Umbilical cord (tissue), 2 donors: Measurements from ENCODE around the gene ELMO1. TPM values are rescaled to one million over a fixed set of nuclear protein-coding genes. Genes with fewer than 3 reads are reported as not detected.

ENCODE experiments used
- DNase-seq: peaks from one replicate; pipeline ENCODE4 v3.0.0-alpha.2; 2015; ENCODE audit warnings: low spot score
- total RNA-seq: library from RNA; depleted of rRNA; stranded (reverse); fragments of >200 nt; gene quantifications from one replicate; pipeline ENCODE4 v1.2.3, GENCODE V29; 2014; ENCODE audit warnings: low replicate concordance; ENCODE audit not compliant: insufficient read depth

ELMO1 gene
- total RNA-seq, 1 donor from 2014 or later, result 69.6 TPM

GRCh38 chr7:37430640-37431039 is 18.0 kb downstream of the ELMO1 start:
- DNase-seq, result no peak

- DNase-seq, result no peak
These were observed 18.5 kb downstream of the ELMO1 start for GRCh38 chr7:37430171-37430570.

- DNase-seq, result no peak
These were observed 19.3 kb downstream of the ELMO1 start for GRCh38 chr7:37429435-37429791.

DNA sequence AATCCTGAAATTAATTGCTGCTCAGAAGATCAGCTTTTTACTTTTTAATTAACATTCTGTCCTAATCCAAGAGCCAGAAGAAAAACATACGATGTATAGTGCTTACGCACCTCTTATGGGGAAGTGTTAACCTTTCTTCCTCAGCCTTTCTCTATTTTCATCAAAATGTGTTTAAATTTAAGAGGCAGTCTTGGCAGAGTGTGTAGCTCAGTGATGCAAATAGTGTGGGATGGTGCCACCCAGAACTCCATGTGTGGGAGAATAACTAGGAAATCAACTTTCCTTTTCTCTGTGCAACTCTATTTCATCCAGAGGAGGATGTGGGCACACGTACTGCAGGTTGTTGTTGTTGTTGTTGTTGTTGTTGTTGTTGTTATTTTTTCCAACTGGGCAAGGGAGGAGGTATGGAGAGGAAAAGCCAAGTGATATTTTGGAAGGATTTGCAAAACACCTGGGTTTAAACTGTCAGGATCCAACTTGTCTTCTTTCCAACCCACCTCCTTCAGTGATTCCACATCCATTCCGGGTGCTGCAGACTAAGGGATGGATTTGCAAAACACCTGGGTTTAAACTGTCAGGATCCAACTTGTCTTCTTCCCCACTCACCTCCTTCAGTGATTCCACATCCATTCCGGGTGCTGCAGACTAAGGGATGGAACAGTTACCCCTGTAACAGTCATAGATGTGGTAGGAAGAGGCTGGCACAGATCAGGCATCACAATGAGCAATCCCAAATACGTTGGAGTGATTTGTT is 19.8 kb downstream of the ELMO1 start:
- DNase-seq, result no peak

DNA sequence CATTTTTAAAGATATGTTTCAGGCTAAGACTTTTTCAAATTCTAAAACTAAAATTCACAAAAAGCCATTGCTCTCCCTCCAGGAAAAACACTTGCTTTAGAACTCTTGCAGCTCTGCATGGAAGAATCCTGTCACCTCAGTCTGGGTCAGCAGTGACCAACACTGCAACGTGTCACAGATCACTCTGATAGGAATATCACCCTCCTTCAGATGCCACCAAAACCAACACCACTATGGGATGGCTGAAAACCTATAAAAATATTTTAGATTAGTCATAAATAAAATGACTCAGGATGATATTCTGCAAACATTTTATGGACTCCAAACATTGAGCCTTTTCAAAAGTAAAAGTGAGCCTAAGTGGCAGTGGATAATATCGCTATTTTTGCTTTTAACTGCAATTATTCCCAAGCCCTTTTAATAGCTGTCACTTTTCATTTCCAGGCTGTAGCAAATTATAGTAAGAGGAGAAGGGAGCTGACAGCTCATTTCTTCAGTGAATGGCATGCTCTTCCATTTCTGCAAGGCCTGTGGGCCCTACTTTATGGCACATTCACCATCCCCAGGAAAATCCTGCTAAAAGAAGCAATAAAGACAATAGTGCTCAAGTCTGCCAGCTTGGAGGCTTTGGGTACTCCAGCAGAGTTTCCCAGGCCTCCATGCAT is 21.3 kb downstream of the ELMO1 start:
- DNase-seq, result no peak

GRCh38 chr7:37425498-37425897 is 23.2 kb downstream of the ELMO1 start:
- DNase-seq, result no peak

DNA sequence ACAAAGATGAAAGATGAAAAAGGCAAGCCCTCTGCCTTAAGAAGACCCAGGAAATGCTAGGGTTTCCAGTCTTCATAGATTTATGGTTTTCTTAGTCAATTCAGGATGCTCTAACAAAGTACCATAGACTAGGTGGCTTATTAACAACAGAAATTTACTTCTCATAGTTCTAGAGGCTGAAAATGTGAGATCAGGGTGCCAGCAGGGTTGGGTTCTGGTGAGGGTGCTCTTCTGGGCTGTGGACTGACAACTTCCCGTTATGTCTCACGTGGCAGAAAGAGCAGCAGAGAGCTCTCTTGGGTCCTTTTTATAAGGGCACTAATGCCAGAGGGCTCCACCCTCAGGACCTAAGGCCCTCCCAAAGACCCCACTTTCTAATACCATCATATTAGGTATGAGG is 23.7 kb downstream of the ELMO1 start:
- no peak for DNase-seq

DNA sequence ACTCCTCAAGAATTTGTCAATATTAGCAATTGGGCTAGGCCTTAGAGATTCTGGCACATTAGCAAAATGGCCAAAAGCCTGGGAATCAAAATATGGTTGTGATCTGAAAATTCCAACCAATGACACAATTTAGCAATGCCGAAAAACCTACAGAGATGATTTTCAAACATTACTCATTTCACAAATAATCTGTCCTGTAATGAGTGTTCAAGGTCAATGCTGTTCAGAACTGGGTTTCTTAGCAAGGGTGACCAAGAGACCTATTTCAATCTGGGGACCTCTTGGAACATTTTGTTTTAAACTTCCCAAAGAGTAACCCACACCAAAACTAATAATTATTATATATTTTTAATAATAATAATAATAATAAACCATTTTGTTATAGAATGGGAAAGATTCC is 24.1 kb downstream of the ELMO1 start:
- DNase-seq, result no peak

- DNase-seq, result peak; percentile 88
These were observed 26.7 kb downstream of the ELMO1 start for GRCh38 chr7:37421861-37422500.

DNA sequence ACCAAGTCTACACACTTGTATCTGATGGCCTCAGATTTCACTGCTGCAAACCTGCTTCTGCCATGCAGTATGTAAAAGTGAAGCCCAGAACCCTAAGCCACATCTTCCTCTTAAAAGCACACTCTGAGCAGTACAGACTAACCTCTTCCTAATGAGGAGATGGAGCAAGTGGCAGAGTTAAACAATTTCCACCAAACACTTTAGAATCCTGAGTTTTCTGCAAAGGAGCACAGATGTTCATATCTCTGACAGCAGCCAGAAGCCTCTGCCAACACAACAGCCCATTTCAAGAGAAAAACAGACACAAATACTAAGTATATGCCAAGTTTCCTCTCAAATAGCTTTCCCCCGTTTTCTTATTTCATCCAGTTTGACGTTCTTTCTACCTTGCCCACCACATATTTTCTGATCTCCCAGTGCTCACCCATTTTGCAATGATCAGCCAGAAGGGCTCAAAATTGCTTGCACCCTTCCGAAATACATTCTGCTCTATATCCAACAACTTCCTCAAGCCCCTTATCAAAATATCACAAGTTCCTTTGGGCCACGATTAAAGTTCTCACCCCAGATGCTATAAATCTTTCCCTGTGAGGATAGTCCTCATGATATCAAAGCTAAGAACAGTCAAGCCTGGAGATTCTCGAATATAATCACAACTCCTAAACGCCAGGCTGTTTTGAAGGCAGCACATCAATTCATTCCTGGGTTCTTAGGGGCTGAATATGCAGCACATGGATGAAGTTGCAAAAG is 27.5 kb downstream of the ELMO1 start:
- DNase-seq, result peak; percentile 95

GRCh38 chr7:37419496-37419895 is 29.2 kb downstream of the ELMO1 start:
- DNase-seq, result no peak

GRCh38 chr7:37418381-37418780 is 30.3 kb downstream of the ELMO1 start:
- no peak for DNase-seq

GRCh38 chr7:37417107-37417474 is 31.6 kb downstream of the ELMO1 start:
- DNase-seq, result no peak

DNA sequence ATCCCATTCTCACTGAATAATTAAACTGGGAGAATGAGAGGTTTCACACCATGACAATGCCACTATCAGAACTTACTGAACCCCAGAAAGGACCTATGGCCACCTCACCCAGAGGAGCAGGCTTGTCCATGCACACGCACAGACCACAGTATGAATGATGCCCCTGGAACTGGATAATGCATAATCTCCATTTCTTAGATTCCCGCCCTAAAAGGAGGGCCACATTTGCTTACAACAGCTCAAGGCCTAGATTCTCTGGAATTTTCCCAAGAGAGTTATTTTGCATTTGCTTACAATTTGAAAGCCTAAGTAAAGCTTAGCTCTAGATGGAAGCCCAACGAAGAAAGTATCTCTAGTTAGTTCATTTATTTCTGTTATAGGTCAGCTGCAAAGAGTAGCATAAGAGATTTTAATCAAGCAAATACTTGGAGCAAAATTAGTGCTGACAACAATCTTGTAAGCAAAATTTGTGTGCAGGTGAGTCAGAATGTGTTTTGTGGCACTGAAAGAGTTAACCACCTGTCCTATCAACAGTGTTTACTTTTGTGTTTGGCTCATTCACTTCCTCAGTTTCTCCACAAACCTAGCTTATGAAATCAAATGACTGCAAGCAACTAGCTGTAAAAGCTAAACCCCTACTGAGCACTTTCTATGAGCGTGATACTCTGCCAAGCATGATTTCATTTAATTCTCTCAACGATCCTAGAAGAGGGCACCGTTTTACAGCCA is 32.1 kb downstream of the ELMO1 start:
- DNase-seq, result no peak

- no peak for DNase-seq
These were observed 33.0 kb downstream of the ELMO1 start for GRCh38 chr7:37415629-37416028.

DNA sequence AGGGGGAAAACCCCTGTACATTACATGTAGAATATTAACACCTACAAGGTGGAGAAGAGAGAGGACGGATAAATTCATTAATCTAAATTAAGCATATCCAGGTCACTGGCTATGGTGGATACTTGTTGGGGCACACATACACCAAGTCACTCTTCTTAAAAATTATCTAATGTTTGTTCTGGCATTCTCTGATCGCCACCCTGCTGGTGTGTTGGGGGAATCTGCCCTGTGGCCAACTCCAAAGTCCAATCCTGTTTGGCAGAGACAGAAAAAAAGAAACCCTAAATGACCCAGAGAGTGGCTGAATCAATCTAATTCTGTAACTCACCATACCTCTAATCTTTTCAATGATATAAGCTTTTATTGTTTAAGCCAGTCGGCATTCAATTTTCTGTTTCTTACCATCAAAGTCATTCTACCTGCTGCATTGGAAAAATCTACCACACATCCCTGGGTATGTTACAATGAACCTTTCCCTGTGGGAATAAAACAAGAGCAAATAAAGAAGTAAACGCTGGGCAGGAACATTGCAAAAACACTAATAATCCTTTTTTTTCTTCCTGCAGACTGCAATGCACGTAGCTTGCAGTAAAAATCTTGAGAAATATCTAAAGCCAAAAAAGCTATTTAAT is 34.2 kb downstream of the ELMO1 start:
- DNase-seq, result no peak

- no peak for DNase-seq
These were observed 37.1 kb downstream of the ELMO1 start for GRCh38 chr7:37411444-37412034.

- no peak for DNase-seq
These were observed 38.1 kb downstream of the ELMO1 start for GRCh38 chr7:37410305-37411229.

DNA sequence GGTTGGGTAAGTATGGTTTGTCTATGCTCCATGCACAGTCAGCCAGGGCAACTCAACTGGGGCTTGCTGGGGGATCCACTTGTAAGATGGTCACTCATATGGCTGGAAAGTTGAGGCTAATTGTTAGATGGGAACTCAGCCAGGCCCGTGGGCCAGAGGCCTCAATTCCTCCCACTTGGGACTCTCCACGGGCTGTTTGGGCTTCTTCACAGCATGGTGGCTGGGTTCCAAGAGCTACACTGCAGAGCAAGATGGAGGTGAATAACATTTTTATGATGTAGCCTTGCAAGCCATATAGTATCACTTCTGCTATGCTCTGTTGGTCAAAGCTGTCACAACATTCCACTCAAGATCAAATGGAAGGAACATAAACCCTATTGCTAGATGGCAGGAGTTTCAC is 39.2 kb downstream of the ELMO1 start:
- DNase-seq, result no peak
